ENCODE data around the gene SNRPA. TPM values are rescaled to one million over a fixed set of nuclear protein-coding genes. Genes with fewer than 3 reads are reported as not detected.
"Not testable (repeated sequence)": the region's sequence is repeated elsewhere in the genome, so short reads cannot be mapped to it uniquely, and the experiment has no call there.

The SNRPA gene
- total RNA-seq, 1 experiment from 2014 or later = 225 TPM

GRCh38 chr19:40783711-40784110 is 32.7 kb downstream of the SNRPA start:
- Histone ChIP-seq H3K14ac (ENCODE audit: insufficient read depth, low read length) (no peak overlapping the region), H2BK15ac (ENCODE audit: low read depth, low read length) (no peak overlapping the region), H3K27ac (ENCODE audit: insufficient read length, low read depth, low read length) (no peak overlapping the region), H3K23me2 (ENCODE audit: insufficient read length, low read depth, low read length, poor library complexity, severe bottlenecking) (no peaks in the 10 kb centered on the region), H3K18ac (ENCODE audit: insufficient read length, low read depth, low read length) (no peak overlapping the region), H3K4ac (ENCODE audit: low read depth, low read length) (no peak overlapping the region), H2BK20ac (ENCODE audit: low read depth, low read length, poor library complexity, severe bottlenecking) (no peak overlapping the region), H2AFZ (ENCODE audit: low read length) (no peak overlapping the region), H4K91ac (ENCODE audit: insufficient read length, low read depth, low read length) (no peak overlapping the region), H3K56ac (ENCODE audit: insufficient read length, low read depth, low read length) (no peak overlapping the region), H2BK12ac (ENCODE audit: insufficient read length, low read depth, low read length) (no peak overlapping the region), H3K79me1 (ENCODE audit: insufficient read depth, low read depth, low read length, poor library complexity, severe bottlenecking) (no peaks in the 10 kb centered on the region), H3K9me3 (ENCODE audit: control insufficient read depth, low read depth, low read length) (no peaks in the 10 kb centered on the region), H2BK5ac (ENCODE audit: insufficient read length, low read length) (no peak overlapping the region), H4K8ac (replicated peaks; ENCODE audit: insufficient read length, low read depth, low read length) (no peak overlapping the region), H3K4me2 (ENCODE audit: insufficient read depth, insufficient read length, low read length) (no peak overlapping the region), H3K23ac (ENCODE audit: insufficient read length, low read depth, low read length) (no peak overlapping the region), H3K79me2 (ENCODE audit: insufficient read depth, low read length) (no peaks in the 10 kb centered on the region), H3T11ph (ENCODE audit: low read length) (no peak overlapping the region), H4K5ac (ENCODE audit: insufficient read length, low read depth, low read length) (no peak overlapping the region), H4K20me1 (ENCODE audit: control insufficient read depth, insufficient read depth, insufficient read length) (no peaks in the 10 kb centered on the region), H3K4me1 (ENCODE audit: insufficient read depth, low read length) (no peaks in the 10 kb centered on the region), H2AK5ac (ENCODE audit: insufficient read length, low read length) (no peak overlapping the region), H3K9ac (ENCODE audit: extremely low read depth, insufficient read length, low read length) (no peak overlapping the region), H3K27me3 (ENCODE audit: insufficient read depth, low read length) (no peaks in the 10 kb centered on the region), H2BK120ac (ENCODE audit: low read depth, low read length, poor library complexity, severe bottlenecking) (no peak overlapping the region)
- TF ChIP-seq, protein P1, sequence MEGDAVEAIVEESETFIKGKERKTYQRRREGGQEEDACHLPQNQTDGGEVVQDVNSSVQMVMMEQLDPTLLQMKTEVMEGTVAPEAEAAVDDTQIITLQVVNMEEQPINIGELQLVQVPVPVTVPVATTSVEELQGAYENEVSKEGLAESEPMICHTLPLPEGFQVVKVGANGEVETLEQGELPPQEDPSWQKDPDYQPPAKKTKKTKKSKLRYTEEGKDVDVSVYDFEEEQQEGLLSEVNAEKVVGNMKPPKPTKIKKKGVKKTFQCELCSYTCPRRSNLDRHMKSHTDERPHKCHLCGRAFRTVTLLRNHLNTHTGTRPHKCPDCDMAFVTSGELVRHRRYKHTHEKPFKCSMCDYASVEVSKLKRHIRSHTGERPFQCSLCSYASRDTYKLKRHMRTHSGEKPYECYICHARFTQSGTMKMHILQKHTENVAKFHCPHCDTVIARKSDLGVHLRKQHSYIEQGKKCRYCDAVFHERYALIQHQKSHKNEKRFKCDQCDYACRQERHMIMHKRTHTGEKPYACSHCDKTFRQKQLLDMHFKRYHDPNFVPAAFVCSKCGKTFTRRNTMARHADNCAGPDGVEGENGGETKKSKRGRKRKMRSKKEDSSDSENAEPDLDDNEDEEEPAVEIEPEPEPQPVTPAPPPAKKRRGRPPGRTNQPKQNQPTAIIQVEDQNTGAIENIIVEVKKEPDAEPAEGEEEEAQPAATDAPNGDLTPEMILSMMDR (conservative IDR thresholded peaks at IDR 0.05) = no peak
- Mint-ChIP-seq H3K4me1 (peaks cover 16 to 18% of the 10 kb centered on the region in 2 experiments), H3K9me3 (no peaks in the 10 kb centered on the region), H3K27me3 (ENCODE audit: low read depth) (no peaks in the 10 kb centered on the region), H3K4me3 (no peak overlapping the region), H3K36me3 (ENCODE audit: insufficient read depth in 1 of 3, low read depth in 3 of 3) (peaks cover 2 to 16% (median 11%) of the 10 kb centered on the region in 3 experiments; a peak in 6 of 7 replicates), H3K27ac (no peak overlapping the region)
- no CpG with 5 or more reads among the region's 14 CpGs for WGBS (ENCODE audit: extremely low coverage, insufficient read length, low lambda C conversion rate)
- no peak for DNase-seq

- not testable (repeated sequence) for DNase-seq; H3K23me2 ChIP-seq (ENCODE audit: insufficient read length, low read depth, low read length, poor library complexity, severe bottlenecking); H3T11ph ChIP-seq (ENCODE audit: low read length); H2BK5ac ChIP-seq (ENCODE audit: insufficient read length, low read length); H3K27ac Mint-ChIP-seq; H3K4me1 ChIP-seq (ENCODE audit: insufficient read depth, low read length); H3K18ac ChIP-seq (ENCODE audit: insufficient read length, low read depth, low read length); H3K27me3 Mint-ChIP-seq (ENCODE audit: low read depth); H3K9me3 Mint-ChIP-seq; H3K79me1 ChIP-seq (ENCODE audit: insufficient read depth, low read depth, low read length, poor library complexity, severe bottlenecking); H3K27ac ChIP-seq (ENCODE audit: insufficient read length, low read depth, low read length); H2BK15ac ChIP-seq (ENCODE audit: low read depth, low read length); H2BK12ac ChIP-seq (ENCODE audit: insufficient read length, low read depth, low read length); H2BK120ac ChIP-seq (ENCODE audit: low read depth, low read length, poor library complexity, severe bottlenecking); H3K23ac ChIP-seq (ENCODE audit: insufficient read length, low read depth, low read length); H4K20me1 ChIP-seq (ENCODE audit: control insufficient read depth, insufficient read depth, insufficient read length); H3K56ac ChIP-seq (ENCODE audit: insufficient read length, low read depth, low read length); H2AFZ ChIP-seq (ENCODE audit: low read length); H4K8ac ChIP-seq (replicated peaks; ENCODE audit: insufficient read length, low read depth, low read length); H3K4me2 ChIP-seq (ENCODE audit: insufficient read depth, insufficient read length, low read length); H2BK20ac ChIP-seq (ENCODE audit: low read depth, low read length, poor library complexity, severe bottlenecking); H4K5ac ChIP-seq (ENCODE audit: insufficient read length, low read depth, low read length); H3K79me2 ChIP-seq (ENCODE audit: insufficient read depth, low read length); H3K14ac ChIP-seq (ENCODE audit: insufficient read depth, low read length); H2AK5ac ChIP-seq (ENCODE audit: insufficient read length, low read length); H3K4me3 Mint-ChIP-seq; H3K4ac ChIP-seq (ENCODE audit: low read depth, low read length); H4K91ac ChIP-seq (ENCODE audit: insufficient read length, low read depth, low read length); H3K27me3 ChIP-seq (ENCODE audit: insufficient read depth, low read length); H3K9ac ChIP-seq (ENCODE audit: extremely low read depth, insufficient read length, low read length); H3K9me3 ChIP-seq (ENCODE audit: control insufficient read depth, low read depth, low read length)
- Mint-ChIP-seq H3K36me3 (ENCODE audit: insufficient read depth in 1 of 3, low read depth in 3 of 3) (peaks cover 2 to 16% (median 11%) of the 10 kb centered on the region in 3 experiments; a peak in 6 of 7 replicates), H3K4me1 (peaks cover 12 to 13% of the 10 kb centered on the region in 2 experiments; a peak in 3 of 4 replicates)
- no CpG with 5 or more reads among the region's 2 CpGs for WGBS (ENCODE audit: extremely low coverage, insufficient read length, low lambda C conversion rate)
Measured at GRCh38 chr19:40784146-40784545, 33.1 kb downstream of the SNRPA start.
